Left colon (tissue), 2 donors: Measurements from ENCODE around the gene SMIM10. TPM values are rescaled to one million over a fixed set of nuclear protein-coding genes. Genes with fewer than 3 reads are reported as not detected.
"Not testable (repeated sequence)": the region's sequence is repeated elsewhere in the genome, so short reads cannot be mapped to it uniquely, and the experiment has no call there.

Experiments
- ATAC-seq: fragments of 200-7000 bp; cut with Tn5 transposase; one replicate; pipeline ENCODE4 v1.9.1; 2020; ENCODE audit warnings: mild to moderate bottlenecking, moderate library complexity
- DNase-seq, 2 donors: peaks; one replicate each; pipeline ENCODE4 v3.0.0-alpha.2; 2020
- intact Hi-C, 2 donors: fragments of 100-400 bp; cut with DNase I in 1 of 2; cut with micrococcal nuclease in 1 of 2; formaldehyde crosslinking; loops; one replicate each; pipeline versions ENCODE4 v1.11.2 to v1.14.0; 2022; cut with DNase I, micrococcal nuclease
- total RNA-seq, 2 donors: library from RNA; stranded (reverse); fragmentation: NEBNext Ultra II Directional; extraction: Animal tissue kit (Norgen Biotek cat#: 25700); gene quantifications; one replicate each; pipeline ENCODE4 v1.2.1, GENCODE V29; 2021
- donor health status: DM: no; HTN: no; CAD: no.
- donor health status: DM: yes; HTN: yes; CAD: no.

Gene SMIM10
- total RNA-seq, 2 donors from 2014 or later = 0.85 to 1.6 TPM

DNA sequence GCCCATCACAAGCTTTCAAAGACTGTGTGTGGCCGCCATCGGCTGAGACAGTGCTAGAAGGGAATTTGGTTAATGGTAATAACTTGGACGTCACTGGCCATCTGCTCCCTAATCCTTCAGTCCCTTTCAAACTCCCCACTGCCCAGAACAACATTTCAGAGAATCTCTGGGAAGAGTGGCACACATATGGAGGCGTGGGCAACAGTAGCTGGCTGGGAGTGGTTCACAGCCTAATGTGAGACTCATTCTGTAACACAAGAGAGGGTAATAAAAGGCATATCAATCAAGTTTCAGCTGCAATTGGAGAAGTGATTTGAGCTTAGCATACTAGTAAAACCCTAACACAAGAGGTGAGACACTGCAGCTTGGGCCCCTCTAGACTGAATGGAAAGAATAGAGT lies 15.4 kb downstream of the SMIM10 start:
- ATAC-seq = no peak
- no peak for DNase-seq
- intact Hi-C loops = no loop called here

DNA sequence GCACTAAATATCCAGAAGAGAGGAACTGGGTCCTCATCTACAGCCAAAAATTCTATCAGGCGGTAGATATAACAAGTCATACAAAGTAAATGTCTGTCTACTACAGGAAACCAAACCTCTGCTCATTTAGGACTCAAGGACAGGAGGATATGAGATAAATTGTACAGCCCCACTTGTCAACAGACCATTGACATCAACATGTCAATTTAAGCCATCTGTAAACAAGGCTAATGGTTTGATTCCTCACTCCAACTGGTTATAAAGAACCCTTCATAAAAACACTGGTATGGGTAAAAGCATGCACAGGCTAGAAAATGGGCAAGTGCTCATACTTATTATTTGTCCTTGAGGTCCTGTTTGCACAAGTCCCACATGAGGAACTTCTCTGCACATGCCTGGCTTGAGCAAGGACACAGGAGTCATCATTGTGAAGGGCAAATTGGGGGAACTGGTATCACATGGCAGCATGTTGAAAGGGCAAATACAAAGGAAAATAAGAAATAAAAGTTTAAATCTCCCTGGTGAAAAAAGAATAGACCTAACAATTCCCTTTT lies 18.3 kb downstream of the SMIM10 start:
- intact Hi-C loops = no loop called here
- ATAC-seq (no peak), DNase-seq (no peak)

DNA sequence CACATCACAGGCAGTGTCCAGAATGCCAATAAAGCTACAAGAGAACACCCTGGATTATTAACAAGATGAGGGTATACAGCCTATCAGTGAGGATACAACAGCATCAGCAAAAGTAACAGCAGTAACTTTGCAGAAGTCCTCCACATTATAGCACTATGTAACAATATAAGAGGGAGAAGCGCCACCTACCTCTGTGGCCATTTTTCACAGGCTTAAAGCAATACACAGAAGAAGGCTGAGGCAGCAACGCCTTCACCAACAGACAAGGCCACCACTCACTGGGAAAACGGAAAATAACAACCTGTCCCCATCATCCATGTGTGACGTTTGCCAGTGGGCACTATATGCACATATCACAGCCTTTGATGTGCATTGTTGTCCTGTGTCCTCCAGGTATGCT lies 19.0 kb downstream of the SMIM10 start:
- ATAC-seq (no peak), DNase-seq (no peak)
- intact Hi-C loops = no loop called here

DNA sequence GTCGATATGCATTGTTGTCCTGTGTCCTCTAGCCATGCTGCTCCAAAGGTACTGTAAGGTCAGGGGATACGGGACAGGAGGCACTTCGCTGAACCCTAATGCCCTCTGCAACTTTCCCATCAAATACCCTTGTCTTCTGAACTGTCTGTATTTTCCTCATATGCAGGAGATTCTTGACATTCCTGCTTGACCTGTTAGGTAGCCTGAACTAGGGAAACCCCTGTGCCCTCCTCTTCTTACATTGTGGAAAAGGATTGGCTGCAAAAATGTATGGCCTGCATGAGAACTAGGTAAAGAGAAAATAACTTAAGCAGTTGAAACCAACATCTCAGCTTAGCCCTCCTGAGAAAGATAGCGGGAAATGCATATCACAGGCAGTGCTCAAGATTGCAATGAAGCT lies 20.1 kb downstream of the SMIM10 start:
- intact Hi-C loops = no loop called here
- ATAC-seq (no peak), DNase-seq (no peak)

DNA sequence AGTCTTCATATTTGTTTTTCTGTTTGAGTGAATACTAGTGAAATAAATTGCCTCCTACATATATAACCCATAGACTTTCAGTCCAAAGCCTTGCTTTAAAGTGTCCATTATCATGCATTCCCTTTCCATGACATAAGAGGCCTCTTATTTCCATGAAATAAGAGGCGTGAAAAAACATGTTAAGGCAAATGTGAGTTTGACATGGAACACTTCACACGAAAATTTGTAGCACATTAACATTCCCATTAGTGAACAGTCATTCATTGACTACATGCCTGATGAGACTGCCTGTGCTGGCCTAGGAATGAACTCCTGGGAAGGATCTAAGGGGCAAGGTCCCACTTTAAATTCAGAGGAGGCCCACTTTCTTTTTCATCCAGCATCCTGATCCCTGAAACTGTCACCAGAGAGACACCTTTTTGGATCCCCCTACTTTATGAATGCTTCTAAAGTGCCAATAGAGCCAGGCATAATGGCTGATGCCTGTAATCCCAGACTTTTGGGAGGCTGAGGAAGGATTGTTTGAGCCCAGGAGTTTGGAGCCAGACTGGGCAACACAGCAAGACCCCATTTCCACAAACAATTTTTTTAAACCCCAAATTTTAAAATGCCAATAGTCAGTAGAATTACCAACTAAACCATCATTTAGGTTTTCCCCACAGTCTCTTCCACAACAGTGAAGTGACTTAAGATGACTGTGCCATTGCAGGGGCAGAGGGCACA lies 24.9 kb downstream of the SMIM10 start:
- no peak for ATAC-seq
- intact Hi-C loops = no loop called here
- no peak for DNase-seq

DNA sequence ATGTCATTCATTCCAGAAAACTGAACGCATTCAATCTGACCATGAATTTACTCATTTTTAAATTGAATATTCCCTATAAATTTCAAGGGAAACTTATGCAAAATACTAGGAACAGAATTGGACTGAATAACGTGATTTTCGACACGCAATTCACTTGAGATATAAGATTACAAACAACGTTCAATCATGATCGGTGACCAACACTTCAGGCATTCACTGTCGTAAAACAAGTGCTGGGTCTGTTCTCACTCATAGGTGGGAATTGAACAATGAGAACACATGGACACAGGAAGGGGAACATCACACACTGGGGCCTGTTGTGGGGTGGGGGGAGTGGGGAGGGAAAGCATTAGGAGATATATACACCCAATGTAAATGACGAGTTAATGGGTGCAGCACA lies 29.1 kb downstream of the SMIM10 start:
- ATAC-seq, intact Hi-C loops, DNase-seq: not testable (repeated sequence)

DNA sequence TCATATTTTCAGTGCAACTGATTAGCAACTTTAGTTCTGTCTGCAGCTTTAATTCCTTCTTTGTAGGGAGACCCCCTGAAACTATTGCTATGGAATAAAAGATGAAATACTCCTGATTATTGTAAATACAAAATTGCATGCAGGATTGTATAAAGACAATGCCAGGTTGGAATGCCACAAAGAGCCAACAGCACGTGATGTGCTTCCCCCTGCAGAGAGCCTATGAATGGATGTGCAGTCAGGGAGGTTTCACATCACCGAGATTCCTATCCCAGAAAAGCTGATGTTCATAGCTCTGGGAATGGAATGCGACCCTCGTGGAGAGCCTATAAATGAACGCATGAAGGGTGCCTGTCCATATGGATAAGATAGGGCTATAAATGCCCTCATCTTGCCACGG lies 33.0 kb downstream of the SMIM10 start:
- ATAC-seq, DNase-seq, intact Hi-C loops: not testable (repeated sequence)

DNA sequence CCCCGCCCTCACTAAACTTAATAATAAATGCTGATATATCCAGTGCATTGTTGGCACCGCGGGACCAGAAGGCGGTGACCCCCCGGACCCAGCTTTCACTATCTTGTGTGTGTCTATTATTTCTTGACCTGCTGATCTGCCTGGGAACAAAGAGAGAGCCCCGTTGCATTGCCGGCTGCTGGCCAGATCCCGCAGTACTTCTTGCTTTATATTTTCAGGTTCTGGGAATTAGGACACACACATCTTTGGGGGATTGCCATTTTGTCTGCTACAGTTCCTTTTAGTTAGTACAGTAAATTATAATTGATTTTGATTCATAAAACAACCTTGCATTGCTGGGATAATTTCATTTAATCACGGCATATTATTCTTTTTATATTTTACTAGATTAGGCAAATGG lies 33.7 kb downstream of the SMIM10 start:
- no peak for ATAC-seq

DNA sequence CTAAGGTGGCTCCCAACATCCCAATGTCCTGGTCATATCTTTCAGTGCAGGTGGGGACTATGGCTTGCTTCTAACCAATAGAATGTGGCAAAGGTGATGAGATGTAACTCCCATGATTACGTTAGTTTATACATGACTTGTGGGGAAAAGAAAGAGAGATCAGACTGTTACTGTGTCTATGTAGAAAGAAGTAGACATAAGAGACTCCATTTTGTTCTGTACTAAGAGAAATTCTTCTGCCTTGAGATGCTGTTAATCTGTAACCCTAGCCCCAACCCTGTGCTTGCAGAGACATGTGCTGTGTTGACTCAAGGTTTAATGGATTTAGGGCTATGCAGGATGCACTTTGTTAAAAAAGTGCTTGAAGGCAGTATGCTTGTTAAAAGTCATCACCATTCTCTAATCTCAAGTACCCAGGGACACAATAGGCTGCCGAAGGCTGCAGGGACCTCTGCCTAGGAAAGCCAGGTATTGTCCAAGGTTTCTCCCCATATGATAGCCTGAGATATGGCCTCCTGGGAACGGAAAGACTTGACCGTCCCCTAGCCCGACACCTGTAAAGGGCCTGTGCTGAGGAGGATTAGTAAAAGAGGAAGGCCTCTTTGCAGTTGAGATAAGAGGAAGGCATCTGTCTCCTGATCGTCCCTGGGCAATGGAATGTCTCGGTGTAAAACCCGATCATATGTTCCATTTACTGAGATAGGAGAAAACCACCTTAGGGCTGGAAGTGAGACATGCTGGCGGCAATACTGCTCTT lies 39.6 kb downstream of the SMIM10 start:
- DNase-seq, ATAC-seq, intact Hi-C loops: not testable (repeated sequence)

More for the DNA sequence above, 33.7 kb downstream of the SMIM10 start:
- no peak for DNase-seq
- intact Hi-C loops = no loop called here

DNA sequence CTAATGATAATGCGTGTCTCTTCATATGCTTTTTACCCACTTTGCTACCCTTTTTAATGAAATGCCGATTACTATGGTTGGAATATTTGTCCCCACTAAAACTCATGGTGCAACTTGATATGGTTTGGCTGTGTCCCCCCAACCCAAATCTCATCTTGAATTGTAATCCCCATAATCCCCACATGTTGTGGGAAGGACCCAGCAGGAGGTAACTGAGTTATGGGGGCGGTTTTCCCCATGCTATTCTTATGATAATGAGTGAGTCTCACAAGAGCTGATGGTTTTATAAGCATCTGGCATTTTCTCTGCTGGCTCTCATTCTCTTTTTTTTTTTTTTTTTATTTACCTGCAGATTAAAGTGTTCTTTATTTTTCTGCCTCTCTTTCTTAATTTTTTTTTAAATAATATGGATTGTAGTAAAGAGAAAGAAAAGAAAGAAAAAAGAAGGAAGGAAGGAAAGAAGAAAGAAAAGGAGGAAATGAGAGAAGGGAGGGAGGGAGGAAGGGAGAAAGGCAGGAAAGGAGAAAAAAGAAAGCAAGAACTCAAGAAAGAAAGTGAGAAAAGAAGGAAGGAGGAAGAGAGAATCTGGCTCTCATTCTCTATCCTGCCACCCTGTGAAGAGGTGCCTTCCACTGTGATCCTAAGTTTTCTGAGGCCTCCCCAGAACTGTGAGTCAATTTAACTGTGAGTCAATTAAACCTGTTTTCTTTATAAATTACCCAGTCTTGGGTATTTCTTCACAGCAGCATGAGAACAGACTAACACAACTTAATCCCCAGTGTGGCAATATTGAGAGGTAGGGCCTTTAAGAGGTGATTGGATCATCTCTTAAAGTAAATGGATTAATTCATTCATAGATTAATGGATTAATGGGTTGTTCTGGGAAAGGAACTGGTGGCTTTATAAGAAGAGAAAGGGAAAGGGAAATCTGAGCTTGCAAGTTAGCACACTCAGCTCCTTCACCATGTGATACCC lies 50.6 kb downstream of the SMIM10 start:
- intact Hi-C loops, ATAC-seq, DNase-seq: not testable (repeated sequence)

Other genes starting within 250 kb of the SMIM10 start
- gene PABIR2, start 193.8 kb upstream of the SMIM10 start, total RNA-seq = 10 to 100 TPM; 17.1 to 18.9 TPM
- 10 to 100 TPM in 1 of 2 donors, 1 to 10 TPM in 1; 6.3 to 10.8 TPM for gene MOSPD1, start 75.7 kb upstream of the SMIM10 start, total RNA-seq
- gene RTL8B, start 31.6 kb downstream of the SMIM10 start, total RNA-seq = 1 to 10 TPM; 1.3 to 3.7 TPM
- gene RTL8C, start 41.4 kb downstream of the SMIM10 start, total RNA-seq = 10 to 100 TPM; 42.5 to 44.4 TPM
- gene RTL8A, start 61.1 kb downstream of the SMIM10 start, total RNA-seq = 10 to 100 TPM; 35.8 to 36.7 TPM
- 1 to 10 TPM in 1 of 2 donors, under 1 TPM in 1; 0.64 to 1.6 TPM for gene SMIM10L2B, start 107.7 kb downstream of the SMIM10 start, total RNA-seq
- gene ETDB, start 129.5 kb downstream of the SMIM10 start, total RNA-seq = not detected
- gene CT55, start 180.4 kb downstream of the SMIM10 start, total RNA-seq = not detected